Measurements from ENCODE around the gene LBP. TPM values are rescaled to one million over a fixed set of nuclear protein-coding genes. Genes with fewer than 3 reads are reported as not detected.

Gene LBP
- total RNA-seq, 1 experiment from 2014 or later = not detected

- H3K36me3 Mint-ChIP-seq (ENCODE audit: insufficient read depth, unreplicated experiment) = peaks cover 93% of the 10 kb centered on the region
- H3K27ac Mint-ChIP-seq (ENCODE audit: unreplicated experiment) = no peak overlapping the region
- Histone ChIP-seq H3K4me3 (ENCODE audit: low read depth, low read length) (no peak overlapping the region), H3K4me1 (no peaks in the 10 kb centered on the region), H3K9me3 (no peaks in the 10 kb centered on the region), H3K36me3 (ENCODE audit: control insufficient read depth, insufficient read depth, low read length) (peaks cover 21% of the 10 kb centered on the region), H3K27me3 (replicated peaks; ENCODE audit: control insufficient read depth, insufficient read depth, low read length) (no peaks in the 10 kb centered on the region)
- intact Hi-C loops (cut with micrococcal nuclease; ENCODE audit: unreplicated experiment) = no loop called here
- peak in 1 of 2 experiments; percentile 31 for DNase-seq
- H3K4me3 Mint-ChIP-seq (ENCODE audit: unreplicated experiment) = no peak overlapping the region
- no peak for TF ChIP-seq CTCF (IDR thresholded peaks at IDR 0.05; ENCODE audit: insufficient read depth in 1 of 2, low read depth in 1 of 2, low read length in 1 of 2, severe bottlenecking in 1 of 2, unreplicated experiment in 1 of 2)
- peaks cover 6% of the 10 kb centered on the region for H3K4me1 Mint-ChIP-seq (ENCODE audit: low read depth, unreplicated experiment)
- BruUV-seq (replicated peaks) = no TSS peak
- H3K9me3 Mint-ChIP-seq (ENCODE audit: unreplicated experiment) = no peaks in the 10 kb centered on the region
- CTCF ChIA-PET = interaction anchor here (0.6 kb wide), 1 partner anchor 30 kb away, joined by 4 read pairs; no protein-coding TSS in a partner anchor
- H3K27me3 Mint-ChIP-seq (ENCODE audit: insufficient read depth, unreplicated experiment) = no peaks in the 10 kb centered on the region
- POLR2A ChIA-PET = no interaction called here
Measured at GRCh38 chr20:38420388-38421085, 74.3 kb downstream of the LBP start.

- Histone ChIP-seq H3K4me3 (ENCODE audit: low read depth, low read length) (no peak overlapping the region), H3K27me3 (replicated peaks; ENCODE audit: control insufficient read depth, insufficient read depth, low read length) (no peaks in the 10 kb centered on the region), H3K4me1 (no peaks in the 10 kb centered on the region), H3K36me3 (ENCODE audit: control insufficient read depth, insufficient read depth, low read length) (peaks cover 28% of the 10 kb centered on the region), H3K9me3 (no peaks in the 10 kb centered on the region)
- CTCF ChIA-PET = no interaction called here
- Mint-ChIP-seq H3K27me3 (ENCODE audit: insufficient read depth, unreplicated experiment) (no peaks in the 10 kb centered on the region), H3K36me3 (ENCODE audit: insufficient read depth, unreplicated experiment) (peaks cover 95% of the 10 kb centered on the region), H3K9me3 (ENCODE audit: unreplicated experiment) (no peaks in the 10 kb centered on the region), H3K4me3 (ENCODE audit: unreplicated experiment) (no peak overlapping the region), H3K27ac (ENCODE audit: unreplicated experiment) (peak overlapping the region; percentile 6), H3K4me1 (ENCODE audit: low read depth, unreplicated experiment) (peaks cover 10% of the 10 kb centered on the region)
- intact Hi-C loops (cut with micrococcal nuclease; ENCODE audit: unreplicated experiment) = no loop called here
- peak in 1 of 2 experiments; percentile 7 for DNase-seq
- TF ChIP-seq CTCF (IDR thresholded peaks at IDR 0.05; ENCODE audit: insufficient read depth in 1 of 2, low read depth in 1 of 2, low read length in 1 of 2, severe bottlenecking in 1 of 2, unreplicated experiment in 1 of 2) = no peak
- POLR2A ChIA-PET = no interaction called here
- no TSS peak for BruUV-seq (replicated peaks)
Measured at GRCh38 chr20:38421915-38422314, 75.6 kb downstream of the LBP start.

- no peak for DNase-seq
- CTCF ChIA-PET = interaction anchor here (0.6 to 1.7 kb wide), 3 partner anchors 11 to 50 kb away, joined by 3 to 6 read pairs (median 3); no protein-coding TSS in a partner anchor
- peaks cover 15% of the 10 kb centered on the region for H3K4me1 Mint-ChIP-seq (ENCODE audit: low read depth, unreplicated experiment)
Measured at GRCh38 chr20:38423541-38423940, 77.3 kb downstream of the LBP start.

More at GRCh38 chr20:38423541-38423940, 77.3 kb downstream of the LBP start:
- Histone ChIP-seq H3K4me3 (ENCODE audit: low read depth, low read length) (no peak overlapping the region), H3K4me1 (no peaks in the 10 kb centered on the region), H3K27me3 (replicated peaks; ENCODE audit: control insufficient read depth, insufficient read depth, low read length) (no peaks in the 10 kb centered on the region), H3K36me3 (ENCODE audit: control insufficient read depth, insufficient read depth, low read length) (peaks cover 35% of the 10 kb centered on the region), H3K9me3 (no peaks in the 10 kb centered on the region)
- Mint-ChIP-seq H3K36me3 (ENCODE audit: insufficient read depth, unreplicated experiment) (peaks cover 100% of the 10 kb centered on the region), H3K27me3 (ENCODE audit: insufficient read depth, unreplicated experiment) (no peaks in the 10 kb centered on the region), H3K4me3 (ENCODE audit: unreplicated experiment) (no peak overlapping the region), H3K9me3 (ENCODE audit: unreplicated experiment) (no peaks in the 10 kb centered on the region), H3K27ac (ENCODE audit: unreplicated experiment) (no peak overlapping the region)
- intact Hi-C loops (cut with micrococcal nuclease; ENCODE audit: unreplicated experiment) = no loop called here
- no TSS peak for BruUV-seq (replicated peaks)
- TF ChIP-seq CTCF (IDR thresholded peaks at IDR 0.05; ENCODE audit: insufficient read depth in 1 of 2, low read depth in 1 of 2, low read length in 1 of 2, severe bottlenecking in 1 of 2, unreplicated experiment in 1 of 2) = no peak
- POLR2A ChIA-PET = interaction anchor here (1.1 kb wide), 1 partner anchor 12 kb away, joined by 4 read pairs; the partner anchor contains the start of gene SNHG17

Measured in Caco-2 (cell line).